HG03378 (cell line): ENCODE measurements around the gene CYYR1.
"Not testable (repeated sequence)": the region's sequence is repeated elsewhere in the genome, so short reads cannot be mapped to it uniquely, and the experiment has no call there.

Source experiments
- ATAC-seq: cut with Tn5 transposase; IDR thresholded peaks from one replicate; pipeline ENCODE4 v1.9.1; 2021; ENCODE audit warnings: mild to moderate bottlenecking, moderate library complexity; ENCODE audit not compliant: unreplicated experiment

The CYYR1 gene

DNA sequence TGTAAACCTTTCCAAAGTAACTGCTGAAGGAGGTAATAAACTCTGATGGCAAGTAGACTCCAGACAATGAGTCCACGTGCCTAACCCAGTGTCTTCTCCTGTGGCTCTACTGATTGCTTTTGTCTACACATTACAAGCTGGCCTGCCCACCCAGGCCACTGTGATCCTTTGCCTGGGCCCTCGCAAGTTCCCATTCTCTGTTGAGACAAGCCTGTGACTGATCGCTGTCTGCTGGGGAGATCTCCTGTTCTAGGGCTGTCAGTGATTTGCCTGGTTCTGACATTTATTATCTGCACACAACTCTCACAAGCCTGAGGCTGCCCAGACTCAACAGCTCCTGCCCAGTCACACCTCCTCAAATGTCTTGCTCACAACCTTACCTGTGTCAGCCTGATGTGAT lies 81.4 kb downstream of the CYYR1 start:
- ATAC-seq: no peak

DNA sequence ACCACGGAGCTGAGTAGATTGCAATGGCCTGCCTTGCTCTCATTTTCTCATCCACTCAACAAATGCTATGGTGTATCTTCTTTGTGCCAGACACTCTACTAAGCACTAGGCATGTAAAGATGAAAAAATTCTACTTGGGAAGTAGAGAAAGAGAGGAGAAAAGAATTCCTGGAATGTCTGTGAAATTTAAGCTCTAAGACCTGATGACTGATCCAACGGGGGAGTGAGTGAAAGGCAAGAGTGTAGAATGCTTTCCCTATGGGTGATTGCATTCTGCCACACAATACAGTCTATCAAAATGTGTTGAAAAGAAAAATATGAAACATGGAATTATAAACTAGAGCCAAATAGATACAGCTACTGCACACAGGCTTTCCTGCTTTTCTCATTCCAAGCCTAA lies 82.3 kb downstream of the CYYR1 start:
- ATAC-seq: no peak

DNA sequence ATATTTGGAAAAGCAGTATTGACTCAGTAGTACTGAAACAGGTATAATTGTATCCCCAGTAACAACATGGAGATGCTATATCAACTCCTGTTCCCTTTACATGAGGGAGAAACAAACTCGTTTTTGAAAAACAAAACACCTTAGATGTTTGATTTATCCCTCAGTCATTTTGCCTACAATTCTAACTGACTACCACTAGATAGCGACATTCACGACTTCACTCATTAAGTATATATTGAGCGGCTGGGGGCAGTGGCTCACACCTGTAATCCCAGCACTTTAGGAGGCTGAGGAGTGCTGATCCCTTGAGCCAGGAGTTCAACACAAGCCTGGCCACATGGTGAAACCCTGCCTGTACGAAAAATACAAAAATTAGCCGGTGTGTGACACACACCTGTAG lies 83.3 kb downstream of the CYYR1 start:
- ATAC-seq: no peak

DNA sequence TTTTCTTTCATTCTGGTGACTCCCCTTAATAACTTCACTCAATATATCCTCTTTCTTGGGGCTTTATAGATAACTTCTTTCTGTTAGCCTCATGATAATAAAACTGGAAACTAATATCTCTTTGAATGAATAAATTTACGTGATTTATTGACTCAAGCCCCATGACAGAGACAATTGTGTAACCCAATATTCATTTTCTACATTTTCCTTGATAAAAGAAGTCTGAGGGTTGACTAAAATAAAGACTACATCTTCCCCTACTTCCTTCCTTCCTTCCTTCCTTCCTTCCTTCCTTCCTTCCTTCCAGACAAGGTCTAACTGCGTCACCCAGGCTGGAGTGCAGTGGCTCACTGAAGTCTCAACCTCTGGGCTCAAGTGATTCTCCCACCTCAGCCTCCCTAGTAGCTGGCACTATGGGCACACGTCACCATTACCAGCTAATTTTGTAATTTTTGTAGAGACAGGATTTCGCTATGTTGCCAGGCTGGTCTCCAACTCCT lies 85.1 kb downstream of the CYYR1 start:
- no peak for ATAC-seq

DNA sequence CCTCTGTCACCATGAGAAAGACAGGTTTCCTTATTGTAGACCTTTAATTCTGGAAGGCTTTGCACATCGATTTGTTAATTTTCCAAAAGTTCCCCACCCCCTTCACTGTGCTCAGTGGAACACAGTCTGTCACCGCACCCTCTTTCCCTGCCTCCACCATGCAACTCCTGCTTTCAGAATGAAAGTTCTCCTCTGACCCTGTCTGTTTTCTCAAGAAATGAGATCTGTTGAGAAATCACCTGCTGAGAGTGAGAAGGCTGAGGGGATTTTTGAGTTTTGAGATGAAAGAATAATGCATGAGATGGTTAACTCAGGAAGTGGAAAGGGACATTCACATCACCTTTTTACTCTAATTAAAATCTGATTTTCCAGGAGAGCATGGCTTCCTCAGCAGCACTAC lies 99.6 kb downstream of the CYYR1 start:
- ATAC-seq: no peak

DNA sequence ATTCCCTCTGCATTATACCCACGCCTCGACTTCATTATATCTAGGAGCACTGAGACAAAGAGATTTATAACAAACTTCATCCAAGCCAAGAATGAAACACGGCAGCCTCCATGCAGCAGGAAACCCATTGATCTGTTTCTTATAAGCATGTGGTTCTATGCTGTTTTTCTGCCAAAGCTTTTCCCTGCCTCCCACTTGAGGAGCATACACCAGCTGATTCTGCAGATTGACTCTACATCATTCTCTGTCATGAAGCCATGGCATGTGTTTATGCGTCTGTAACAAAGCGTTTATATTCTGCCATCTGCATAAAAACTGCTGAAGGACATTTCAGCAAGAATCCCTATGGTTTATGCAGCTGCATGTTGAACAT lies 102.0 kb downstream of the CYYR1 start:
- no peak for ATAC-seq

DNA sequence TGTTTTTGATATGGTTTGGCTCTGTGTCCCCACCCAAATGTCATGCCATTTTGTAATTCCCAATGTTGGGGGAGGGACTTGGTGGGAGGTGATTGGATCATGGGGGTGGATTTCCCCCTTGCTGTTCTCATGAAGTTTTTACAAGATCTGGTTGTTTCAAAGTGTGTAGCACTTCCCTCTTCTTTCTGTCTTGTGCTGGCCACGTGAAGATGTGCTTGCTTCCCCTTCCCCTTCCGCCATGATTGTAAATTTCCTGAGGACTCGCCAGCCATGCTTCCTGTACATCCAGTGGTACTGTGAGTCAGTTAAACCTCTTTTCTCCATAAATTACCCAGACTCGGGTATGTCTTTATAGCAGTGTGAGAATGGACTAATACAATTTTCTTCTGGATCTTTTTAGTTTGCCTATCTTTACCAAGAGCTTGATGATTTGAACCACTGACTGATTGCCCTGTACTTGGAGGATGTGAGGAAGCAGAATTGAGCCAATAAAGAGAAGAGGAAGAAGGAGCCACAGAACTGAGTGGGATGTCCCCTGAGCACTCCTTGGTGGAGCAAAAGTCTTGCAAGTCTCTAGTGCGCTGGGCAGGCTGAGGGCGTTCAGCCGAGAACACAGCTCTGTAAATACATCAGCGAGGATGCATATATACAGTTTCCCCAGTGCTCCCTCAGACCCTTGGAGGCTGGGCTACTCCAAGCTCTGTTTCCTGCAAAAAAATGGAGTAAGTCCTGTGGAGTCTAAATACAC lies 102.6 kb downstream of the CYYR1 start:
- no peak for ATAC-seq

DNA sequence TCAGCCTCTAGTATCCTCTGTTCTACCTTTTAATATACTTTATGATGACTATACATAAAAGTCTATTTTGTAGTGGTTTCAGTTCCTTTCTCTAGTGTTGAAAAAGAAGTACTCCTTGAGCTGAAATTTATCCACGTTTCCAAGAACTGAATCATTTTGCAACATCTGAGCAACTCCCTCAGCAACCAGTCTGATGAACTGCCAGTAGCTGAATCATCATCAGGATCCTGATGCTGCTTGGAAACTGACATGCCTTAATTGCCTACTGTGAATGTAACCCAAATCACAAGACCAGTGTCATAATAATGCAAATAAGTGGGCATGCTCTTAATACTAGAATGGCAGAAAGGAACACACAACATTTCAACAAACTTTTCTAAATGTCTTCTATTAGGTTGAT lies 103.3 kb downstream of the CYYR1 start:
- no peak for ATAC-seq

DNA sequence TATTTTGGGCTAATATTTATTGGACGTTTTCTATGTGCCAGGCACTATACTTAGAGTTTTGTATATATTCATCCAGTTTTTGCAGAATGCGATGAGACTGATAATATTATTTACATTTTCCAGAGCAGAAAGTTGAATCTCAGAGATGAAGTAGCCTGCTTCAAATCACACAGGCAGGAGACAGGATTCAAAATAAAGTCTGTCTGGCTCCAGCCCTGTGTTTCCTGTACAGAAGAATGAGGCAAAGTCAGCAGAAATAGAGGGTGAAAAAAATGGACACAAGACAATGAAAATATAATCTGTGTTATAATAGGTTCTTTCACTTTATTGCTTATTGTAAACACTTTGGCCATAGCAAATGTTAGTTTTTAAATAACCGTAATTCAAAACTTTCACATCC lies 107.2 kb downstream of the CYYR1 start:
- ATAC-seq: no peak

DNA sequence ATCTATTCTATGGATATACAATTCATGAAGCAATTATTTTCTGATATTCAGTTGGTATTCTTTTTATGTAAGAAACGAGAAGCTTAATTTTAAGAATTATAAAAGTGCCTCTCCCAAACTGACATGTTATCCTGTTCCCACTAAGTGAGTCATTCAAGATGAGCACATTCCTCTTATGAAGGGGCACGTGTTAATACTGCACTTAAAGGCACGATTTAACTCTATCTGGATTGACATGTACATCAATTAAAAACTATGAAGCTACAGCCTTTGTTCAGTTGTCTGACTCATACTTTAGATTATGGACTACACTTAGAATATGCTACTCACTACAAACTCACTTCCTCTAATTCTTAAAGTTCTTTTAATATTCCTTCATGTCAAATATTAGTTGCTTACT lies 111.6 kb downstream of the CYYR1 start:
- no peak for ATAC-seq

DNA sequence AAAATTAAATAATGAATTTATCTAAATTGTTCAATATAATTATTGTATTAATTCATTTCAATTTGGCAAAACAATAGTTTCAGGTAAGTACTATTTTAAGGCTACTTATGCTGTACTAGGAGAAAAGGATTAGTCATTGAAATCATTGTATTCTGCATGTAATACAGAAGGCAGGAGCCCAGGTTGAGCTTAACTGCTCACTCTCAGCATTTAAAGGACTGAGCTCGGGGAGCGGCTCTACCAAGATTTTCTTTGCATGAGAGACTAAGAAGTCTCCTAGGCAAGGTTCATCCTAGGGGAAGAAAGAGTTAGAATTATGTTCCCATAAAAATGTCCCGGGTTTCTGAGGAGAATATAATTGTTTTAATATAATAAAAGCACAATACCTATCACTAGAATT lies 112.5 kb downstream of the CYYR1 start:
- ATAC-seq: no peak

DNA sequence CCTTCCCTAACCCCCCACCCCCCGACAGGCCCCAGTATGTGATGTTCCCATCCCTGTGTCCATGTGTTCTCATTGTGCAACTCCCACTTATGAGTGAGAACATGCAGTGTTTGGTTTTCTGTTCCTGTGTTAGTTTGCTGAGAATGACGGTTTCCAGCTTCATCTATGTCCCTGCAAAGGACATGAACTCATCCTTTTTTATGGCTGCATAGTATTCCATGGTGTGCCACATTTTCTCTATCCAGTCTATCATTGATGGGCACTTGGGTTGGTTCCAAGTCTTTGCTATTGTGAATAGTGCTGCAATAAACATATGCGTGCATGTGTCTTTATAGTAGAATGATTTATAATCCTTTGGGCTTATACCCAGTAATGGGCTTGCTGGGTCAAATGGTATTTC lies 114.2 kb downstream of the CYYR1 start:
- ATAC-seq: not testable (repeated sequence)

DNA sequence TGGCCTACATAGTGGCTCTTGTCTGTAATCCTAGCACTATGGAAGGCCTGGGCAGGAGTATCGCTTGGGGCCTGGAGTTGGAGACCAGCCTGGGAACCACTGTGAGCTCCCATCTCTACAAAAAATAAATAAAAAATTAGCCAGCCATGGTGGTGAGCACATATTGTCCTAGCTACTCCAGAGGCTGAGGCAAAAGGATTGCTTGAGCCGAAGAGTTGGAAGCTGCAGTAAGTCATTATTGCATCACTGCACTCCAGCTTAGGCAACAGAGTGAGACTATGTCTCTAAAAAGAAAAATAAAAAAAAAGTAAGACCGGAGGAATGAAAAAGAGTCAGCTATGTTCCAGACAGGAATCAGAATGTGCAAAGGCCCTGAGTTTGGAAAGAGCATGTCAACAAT lies 115.3 kb downstream of the CYYR1 start:
- no peak for ATAC-seq

DNA sequence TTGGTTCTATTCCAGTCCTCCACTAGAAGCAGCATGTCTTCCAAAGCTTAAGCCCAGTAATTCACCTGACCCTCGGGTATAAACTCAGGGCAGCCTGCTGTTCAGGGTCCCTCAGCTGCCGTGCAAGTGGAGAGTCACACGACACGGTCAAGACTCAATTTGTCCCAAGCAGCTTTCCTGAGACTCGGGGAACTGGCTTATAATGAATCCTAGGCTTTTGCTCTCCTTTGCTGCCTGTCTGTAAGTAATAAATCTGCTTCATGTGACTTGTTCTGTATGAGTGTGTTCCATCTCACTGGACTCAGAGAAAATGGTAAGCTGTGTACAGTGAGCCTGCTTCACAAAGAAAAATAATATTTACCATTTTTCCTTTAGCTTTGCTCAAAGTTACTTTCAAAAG lies 119.8 kb downstream of the CYYR1 start:
- ATAC-seq: no peak

DNA sequence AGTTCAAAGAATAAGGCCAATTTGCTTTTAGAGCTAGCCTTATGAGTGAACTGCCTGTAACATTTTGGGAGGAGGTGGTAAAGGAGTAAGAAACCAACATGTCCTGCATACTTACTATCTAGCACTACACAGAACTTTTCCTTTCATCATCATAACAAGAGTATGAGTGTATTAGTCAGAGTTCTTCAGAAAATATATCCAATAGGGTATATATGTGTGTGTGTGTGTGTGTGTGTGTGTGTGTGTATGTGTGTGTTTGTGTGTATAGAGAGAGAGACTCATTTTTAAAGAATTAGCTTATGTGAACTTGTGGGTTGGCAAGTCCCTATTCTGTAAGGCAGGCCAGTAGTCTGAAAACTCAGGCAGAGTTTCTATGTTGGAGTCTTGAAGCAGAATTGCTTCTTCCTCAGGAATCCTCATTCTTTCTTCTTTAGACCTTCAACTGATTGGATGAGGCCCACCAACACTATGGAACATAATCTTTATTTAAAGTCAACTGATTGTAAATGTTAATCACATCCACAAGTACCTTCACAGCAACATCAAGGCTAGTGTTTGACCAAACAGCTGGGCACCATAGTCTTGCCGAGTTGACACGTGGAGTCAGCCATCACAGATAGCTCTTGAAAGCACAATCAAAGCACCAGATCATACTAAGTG lies 121.9 kb downstream of the CYYR1 start:
- no peak for ATAC-seq

DNA sequence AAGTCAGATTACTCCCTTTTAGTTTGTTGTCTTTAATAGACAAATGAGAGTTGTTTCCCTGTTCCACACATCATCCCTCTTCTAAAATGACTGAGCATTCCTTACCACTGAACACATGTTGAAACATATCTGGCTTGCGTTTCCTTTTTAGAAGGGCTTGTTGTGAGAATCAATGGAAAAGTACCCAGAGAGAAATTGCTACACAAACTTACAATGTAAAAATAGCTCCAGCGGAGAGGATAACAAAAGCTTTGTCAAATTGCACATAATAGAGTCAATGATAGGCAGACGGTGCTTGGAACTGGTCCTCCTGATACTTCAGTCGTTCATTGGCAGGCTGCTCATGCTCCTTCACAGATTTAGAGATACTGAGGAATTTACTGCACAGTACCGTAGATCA lies 123.9 kb downstream of the CYYR1 start:
- ATAC-seq: no peak

DNA sequence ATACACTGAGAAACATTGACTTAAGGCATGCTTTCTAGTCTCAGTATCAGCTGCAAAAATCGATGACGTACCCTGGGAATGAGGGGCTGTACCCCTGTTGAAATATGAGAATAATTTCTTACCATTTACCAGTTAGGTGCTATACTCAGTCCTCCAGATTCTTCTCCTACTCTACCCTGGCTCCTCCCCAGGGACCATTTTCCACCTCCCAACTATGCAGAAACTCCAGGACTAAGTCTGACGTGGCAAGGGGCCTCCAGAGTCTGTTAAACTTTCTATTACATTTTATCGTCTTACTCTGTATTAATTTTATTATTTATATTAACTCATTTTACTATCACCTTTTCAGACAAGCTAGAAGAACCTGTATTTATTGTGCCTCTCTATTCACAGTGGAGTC lies 124.3 kb downstream of the CYYR1 start:
- no peak for ATAC-seq

DNA sequence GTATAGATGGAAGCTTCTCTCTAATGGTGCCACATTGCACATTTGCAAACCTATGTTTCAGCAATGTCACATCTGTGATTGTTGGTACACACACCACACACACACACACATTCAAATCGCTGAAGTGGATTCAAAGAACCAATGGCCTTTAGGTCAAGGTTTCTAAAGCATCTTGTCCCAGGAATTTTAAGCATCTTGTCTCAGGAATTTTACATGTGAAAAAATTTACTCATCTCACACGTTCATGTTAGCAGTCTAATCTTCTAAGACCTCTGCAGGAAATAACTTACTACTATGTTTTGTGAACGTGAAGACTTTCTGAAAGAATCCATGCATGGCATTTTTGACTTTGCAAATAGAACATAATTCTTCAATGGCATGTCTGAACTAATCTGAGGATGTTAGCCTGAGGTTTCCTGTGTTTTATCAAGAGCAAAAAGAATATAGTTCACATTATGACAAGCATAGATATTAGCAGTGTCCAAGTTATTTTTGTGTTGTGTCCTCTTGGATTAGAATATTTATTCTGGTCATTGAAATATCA lies 125.1 kb downstream of the CYYR1 start:
- no peak for ATAC-seq

DNA sequence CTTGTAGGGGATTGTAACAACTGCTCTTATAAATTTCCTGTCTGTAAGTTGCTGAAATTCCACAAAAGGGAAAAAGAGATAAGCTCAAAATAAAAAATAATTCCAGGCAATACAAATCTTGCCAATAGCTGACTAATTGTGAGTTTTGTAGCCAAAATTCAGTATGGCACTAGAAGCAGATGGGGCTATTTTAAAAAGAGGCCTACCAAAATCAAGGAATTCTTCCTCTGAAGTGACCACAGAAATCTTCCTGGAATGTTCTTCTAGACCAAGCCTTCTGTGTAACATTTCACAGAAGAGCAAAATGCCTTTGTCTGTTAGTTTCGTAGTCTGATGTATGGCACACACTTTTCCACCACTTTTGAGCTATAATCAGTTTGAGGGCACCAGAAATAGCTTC lies 127.6 kb downstream of the CYYR1 start:
- ATAC-seq: no peak

DNA sequence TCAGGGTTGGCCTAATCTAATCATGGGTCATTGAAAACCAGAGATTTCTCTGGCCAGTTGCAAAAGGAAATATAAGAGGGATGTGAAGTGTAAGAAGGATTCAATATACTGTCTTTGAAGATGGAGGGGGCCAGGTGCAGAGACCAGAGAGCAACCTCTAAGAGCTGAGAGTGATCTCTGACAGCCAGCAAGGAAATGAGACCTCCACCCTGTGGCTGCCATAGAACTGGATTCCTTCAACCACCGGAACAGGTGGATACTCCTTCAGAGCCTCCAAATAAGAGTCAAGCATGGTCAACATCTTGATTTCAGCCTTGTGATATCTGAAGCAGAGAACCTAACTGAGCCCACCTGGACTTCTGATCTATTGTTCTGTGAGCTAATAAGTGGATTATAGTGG lies 128.4 kb downstream of the CYYR1 start:
- ATAC-seq: no peak

DNA sequence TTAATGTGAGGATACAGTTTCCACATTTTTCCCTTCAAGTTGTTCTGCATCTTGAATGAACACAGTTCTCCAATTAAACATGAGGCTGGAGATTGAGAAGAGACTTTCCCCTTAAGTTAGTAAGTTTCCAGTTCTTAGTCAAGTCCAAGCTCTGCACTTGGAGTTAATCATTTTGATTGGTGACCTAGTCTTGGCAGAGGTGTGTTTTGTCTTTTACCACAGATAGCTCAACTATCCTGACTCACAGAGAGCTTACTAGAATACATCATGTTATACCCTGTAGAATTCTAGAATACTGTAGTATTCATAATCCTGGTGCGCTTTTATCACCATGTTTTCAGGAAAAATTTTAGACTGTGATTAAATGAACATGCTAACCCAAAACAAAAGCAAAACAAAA lies 129.2 kb downstream of the CYYR1 start:
- no peak for ATAC-seq

DNA sequence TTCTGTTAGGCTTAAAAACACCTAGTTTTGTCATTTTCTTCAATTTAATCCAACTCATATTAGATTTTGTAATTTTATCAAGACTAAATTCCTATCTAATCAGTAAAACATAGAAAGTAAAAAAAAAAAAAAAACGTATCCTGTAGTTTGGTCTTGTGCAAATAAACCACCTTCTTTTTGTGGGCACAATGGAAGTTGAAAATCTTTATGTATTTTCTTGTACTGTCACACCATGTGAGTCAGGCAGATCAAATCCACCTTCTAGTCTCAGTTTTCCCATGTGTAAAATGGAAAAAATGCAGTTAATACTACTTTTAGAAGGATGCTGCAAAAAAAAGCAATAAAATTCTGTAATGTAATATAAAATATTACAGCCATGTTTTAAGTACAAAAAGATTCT lies 129.8 kb downstream of the CYYR1 start:
- ATAC-seq: no peak
